Measurements from ENCODE around the gene ZNG1B. TPM values are rescaled to one million over a fixed set of nuclear protein-coding genes. Genes with fewer than 3 reads are reported as not detected.
"Not testable (repeated sequence)": the region's sequence is repeated elsewhere in the genome, so short reads cannot be mapped to it uniquely, and the experiment has no call there.

Gene ZNG1B
- total and polyA plus RNA-seq, 9 donors = 31.6 to 50.8 (median 37.1) TPM

GRCh38 chr2:113431773-113432172 lies 5.7 kb upstream of the ZNG1B start:
- peak; percentile 25 for DNase-seq
- no CpG with 5 or more reads among the region's 1 CpG for WGBS (ENCODE audit: insufficient coverage)
- not testable (repeated sequence) for H3K27me3 ChIP-seq (ENCODE audit: control insufficient read depth, insufficient read depth, low read length); H3K27ac ChIP-seq (ENCODE audit: low read length); H3K4me3 ChIP-seq (ENCODE audit: low read length); H3K9me3 ChIP-seq (replicated peaks; ENCODE audit: control insufficient read depth, low read depth, low read length); H3K36me3 ChIP-seq (ENCODE audit: control insufficient read depth, insufficient read depth, low read length); H3K4me1 ChIP-seq (ENCODE audit: control insufficient read depth, insufficient read depth, low read length)

- not testable (repeated sequence) for H3K36me3 ChIP-seq (ENCODE audit: control insufficient read depth, insufficient read depth, low read length); H3K9me3 ChIP-seq (replicated peaks; ENCODE audit: control insufficient read depth, low read depth, low read length); H3K27me3 ChIP-seq (ENCODE audit: control insufficient read depth, insufficient read depth, low read length); H3K4me3 ChIP-seq (ENCODE audit: low read length); H3K27ac ChIP-seq (ENCODE audit: low read length); DNase-seq; H3K4me1 ChIP-seq (ENCODE audit: control insufficient read depth, insufficient read depth, low read length)
Measured at GRCh38 chr2:113433468-113433867, 4.0 kb upstream of the ZNG1B start.

- H3K9me3 ChIP-seq (replicated peaks; ENCODE audit: control insufficient read depth, low read depth, low read length); H3K36me3 ChIP-seq (ENCODE audit: control insufficient read depth, insufficient read depth, low read length); H3K4me3 ChIP-seq (ENCODE audit: low read length); H3K4me1 ChIP-seq (ENCODE audit: control insufficient read depth, insufficient read depth, low read length); H3K27me3 ChIP-seq (ENCODE audit: control insufficient read depth, insufficient read depth, low read length); H3K27ac ChIP-seq (ENCODE audit: low read length): not testable (repeated sequence)
- peak; percentile 16 for DNase-seq
Measured at GRCh38 chr2:113465770-113466169, 28.3 kb downstream of the ZNG1B start.

- not testable (repeated sequence) for H3K27me3 ChIP-seq (ENCODE audit: control insufficient read depth, insufficient read depth, low read length); H3K4me3 ChIP-seq (ENCODE audit: low read length); H3K36me3 ChIP-seq (ENCODE audit: control insufficient read depth, insufficient read depth, low read length); H3K27ac ChIP-seq (ENCODE audit: low read length); H3K9me3 ChIP-seq (replicated peaks; ENCODE audit: control insufficient read depth, low read depth, low read length); H3K4me1 ChIP-seq (ENCODE audit: control insufficient read depth, insufficient read depth, low read length); DNase-seq
- no CpG with 5 or more reads among the region's 24 CpGs for WGBS (ENCODE audit: insufficient coverage)
Measured at GRCh38 chr2:113476688-113477368, 39.3 kb downstream of the ZNG1B start.

- no CpG with 5 or more reads among the region's 13 CpGs for WGBS (ENCODE audit: insufficient coverage)
- DNase-seq; H3K9me3 ChIP-seq (replicated peaks; ENCODE audit: control insufficient read depth, low read depth, low read length); H3K36me3 ChIP-seq (ENCODE audit: control insufficient read depth, insufficient read depth, low read length); H3K27ac ChIP-seq (ENCODE audit: low read length); H3K4me3 ChIP-seq (ENCODE audit: low read length); H3K4me1 ChIP-seq (ENCODE audit: control insufficient read depth, insufficient read depth, low read length): not testable (repeated sequence)
- peaks cover 10% of the 10 kb centered on the region for H3K27me3 ChIP-seq (ENCODE audit: control insufficient read depth, insufficient read depth, low read length)
Measured at GRCh38 chr2:113496527-113496926, 59.0 kb downstream of the ZNG1B start.

- no CpG with 5 or more reads among the region's 4 CpGs for WGBS (ENCODE audit: insufficient coverage)
- DNase-seq = not testable (repeated sequence)
Measured at GRCh38 chr2:113498365-113498764, 60.9 kb downstream of the ZNG1B start, which contains the start of gene FOXD4L1. Gene FOXD4L1 (plus strand): TSS chr2:113498665. CDS start chr2:113499257, 592 bp downstream.

GRCh38 chr2:113499019-113499885 lies 61.8 kb downstream of the ZNG1B start:
- H3K4me1 ChIP-seq (ENCODE audit: control insufficient read depth, insufficient read depth, low read length); DNase-seq; H3K36me3 ChIP-seq (ENCODE audit: control insufficient read depth, insufficient read depth, low read length); H3K4me3 ChIP-seq (ENCODE audit: low read length); H3K9me3 ChIP-seq (replicated peaks; ENCODE audit: control insufficient read depth, low read depth, low read length); H3K27ac ChIP-seq (ENCODE audit: low read length): not testable (repeated sequence)
- whole genome bisulfite sequencing (ENCODE audit: insufficient coverage) = 0% methylated on average over 1 of the region's 62 CpGs
- peaks cover 34% of the 10 kb centered on the region for H3K27me3 ChIP-seq (ENCODE audit: control insufficient read depth, insufficient read depth, low read length)

More at GRCh38 chr2:113498365-113498764, 60.9 kb downstream of the ZNG1B start, which contains the start of gene FOXD4L1:
- not testable (repeated sequence) for H3K9me3 ChIP-seq (replicated peaks; ENCODE audit: control insufficient read depth, low read depth, low read length); H3K27ac ChIP-seq (ENCODE audit: low read length); H3K36me3 ChIP-seq (ENCODE audit: control insufficient read depth, insufficient read depth, low read length); H3K4me3 ChIP-seq (ENCODE audit: low read length); H3K4me1 ChIP-seq (ENCODE audit: control insufficient read depth, insufficient read depth, low read length)
- H3K27me3 ChIP-seq (ENCODE audit: control insufficient read depth, insufficient read depth, low read length) = peaks cover 26% of the 10 kb centered on the region

GRCh38 chr2:113499886-113500722 lies 62.6 kb downstream of the ZNG1B start:
- not testable (repeated sequence) for H3K4me3 ChIP-seq (ENCODE audit: low read length)
- WGBS (ENCODE audit: insufficient coverage) = 0% methylated on average over 3 of the region's 56 CpGs

GRCh38 chr2:113500723-113501038 lies 63.2 kb downstream of the ZNG1B start:
- H3K27ac ChIP-seq (ENCODE audit: low read length); H3K36me3 ChIP-seq (ENCODE audit: control insufficient read depth, insufficient read depth, low read length); H3K9me3 ChIP-seq (replicated peaks; ENCODE audit: control insufficient read depth, low read depth, low read length); DNase-seq; H3K4me1 ChIP-seq (ENCODE audit: control insufficient read depth, insufficient read depth, low read length); H3K4me3 ChIP-seq (ENCODE audit: low read length): not testable (repeated sequence)
- peaks cover 38% of the 10 kb centered on the region for H3K27me3 ChIP-seq (ENCODE audit: control insufficient read depth, insufficient read depth, low read length)
- no CpG with 5 or more reads among the region's 8 CpGs for WGBS (ENCODE audit: insufficient coverage)

More at GRCh38 chr2:113499886-113500722, 62.6 kb downstream of the ZNG1B start:
- H3K9me3 ChIP-seq (replicated peaks; ENCODE audit: control insufficient read depth, low read depth, low read length); H3K4me1 ChIP-seq (ENCODE audit: control insufficient read depth, insufficient read depth, low read length); H3K36me3 ChIP-seq (ENCODE audit: control insufficient read depth, insufficient read depth, low read length); DNase-seq; H3K27ac ChIP-seq (ENCODE audit: low read length): not testable (repeated sequence)
- H3K27me3 ChIP-seq (ENCODE audit: control insufficient read depth, insufficient read depth, low read length) = peaks cover 36% of the 10 kb centered on the region

Measured in muscle of leg (tissue), 11 donors.